HepG2 (cell line): Measurements from ENCODE around the gene HYPK. TPM values are rescaled to one million over a fixed set of nuclear protein-coding genes. Genes with fewer than 3 reads are reported as not detected.
A peak's percentile ranks its signal among the peaks of the same experiment; 100 is the strongest.

Experiments used
- AFF4 ChIP-seq: sonication (generic); formaldehyde crosslinking; IDR thresholded peaks from 2 replicates; pipeline ENCODE4 v1.4.0; 2020; ENCODE audit warnings: missing genetic modification reagents
- ATAD3A ChIP-seq: sonication (generic); formaldehyde crosslinking; IDR thresholded peaks from 2 replicates; pipeline ENCODE4 v1.4.0; 2020; ENCODE audit warnings: missing genetic modification reagents
- KDM2A ChIP-seq: sonication (generic); formaldehyde crosslinking; IDR thresholded peaks from 2 replicates; pipeline ENCODE4 v1.4.0; 2020; ENCODE audit warnings: low read depth, missing genetic modification reagents, borderline replicate concordance
- KDM5A ChIP-seq: fragments of 200-600 bp; sonication (generic); IDR thresholded peaks from 2 replicates; pipeline ENCODE4 v1.7.0; 2018; ENCODE audit warnings: antibody characterized with exemption, mild to moderate bottlenecking, low read length, borderline replicate concordance
- MNT ChIP-seq: fragments of 450-650 bp; IDR thresholded peaks from 2 replicates; pipeline ENCODE4 v1.6.1; 2016
- MXD3 ChIP-seq: IDR thresholded peaks from 2 replicates; pipeline ENCODE4 v1.6.1; 2016; ENCODE audit warnings: mild to moderate bottlenecking, missing biosample characterization, missing genetic modification reagents
- PAXIP1 ChIP-seq: sonication (generic); formaldehyde crosslinking; conservative IDR thresholded peaks from 2 replicates; pipeline ENCODE4 v1.4.0; 2020; ENCODE audit warnings: mild to moderate bottlenecking, missing genetic modification reagents, moderate library complexity
- THAP11 ChIP-seq: IDR thresholded peaks from 2 replicates; pipeline ENCODE4 v1.6.1; 2016; ENCODE audit warnings: missing biosample characterization, missing genetic modification reagents
- TP53 ChIP-seq: sonication (generic); formaldehyde crosslinking; conservative IDR thresholded peaks from 2 replicates; pipeline ENCODE4 v1.4.0; 2020; ENCODE audit warnings: missing genetic modification reagents
- ZGPAT ChIP-seq: IDR thresholded peaks from 2 replicates; pipeline ENCODE4 v1.6.1; 2016; ENCODE audit warnings: mild to moderate bottlenecking
- ZNF224 ChIP-seq: sonication (generic); formaldehyde crosslinking; IDR thresholded peaks from 2 replicates; pipeline ENCODE4 v1.5.0; 2020; ENCODE audit warnings: mild to moderate bottlenecking, missing genetic modification reagents
- ZNF747 ChIP-seq: sonication (generic); formaldehyde crosslinking; IDR thresholded peaks from 2 replicates; pipeline ENCODE4 v1.8.1; 2023; ENCODE audit warnings: missing genetic modification reagents, mild to moderate bottlenecking, borderline replicate concordance
- ZNF768 ChIP-seq: sonication (generic); formaldehyde crosslinking; IDR thresholded peaks from 2 replicates; pipeline ENCODE4 v1.4.0; 2020; ENCODE audit warnings: missing genetic modification reagents
- polyA plus RNA-seq, 8 experiments: library from polyadenylated mRNA; depleted of rRNA in 3 of 8; stranded (reverse) in 7 of 8; unstranded in 1 of 8; fragments of >200 nt; fragmentation: Illumina TruSeq in 4 of 8; extraction: Trizol in 4 of 8; gene quantifications; 2 replicates each; pipeline versions ENCODE4 v1.2.1 to v1.2.3, GENCODE V29; 2011 to 2016; ENCODE audit warnings: low read depth in 4 of 8, missing spikeins in 1 of 8, mixed read lengths in 1 of 8; ENCODE audit not compliant: insufficient read depth in 1 of 8
- total RNA-seq, 5 experiments: library from RNA; depleted of rRNA; stranded (reverse); fragments of >200 nt; fragmentation: Illumina TruSeq; extraction: Trizol; gene quantifications; 2 replicates each; pipeline ENCODE4 v1.2.3, GENCODE V29; 2016; ENCODE audit warnings: low read depth in 1 of 5

Gene HYPK
- total and polyA plus RNA-seq, 2 of the 13 experiments (the other 11 are each of a cell fraction or from before 2014, with no cell fraction given), result 13.5 to 16.5 TPM

GRCh38 chr15:43800286-43801141, at the start of gene HYPK (continued):
- 0 out of 2 replicates have a peak, but pooled peaks have one; percentile 33 for TF ChIP-seq PAXIP1 (CRISPR knock-in tag)
- TF ChIP-seq MNT, result peak; percentile 37; the same call in 1 of the 2 replicates
- 0 out of 2 replicates have a peak, but pooled peaks have one; percentile 51 for TF ChIP-seq AFF4 (CRISPR knock-in tag)
- peak; percentile 28; the same call in 1 of the 2 replicates for TF ChIP-seq ZNF768 (CRISPR knock-in tag)
- TF ChIP-seq ATAD3A (CRISPR knock-in tag), result 0 out of 2 replicates have a peak, but pooled peaks have one; percentile 33
- TF ChIP-seq KDM5A, result peak; percentile 73
- TF ChIP-seq ZGPAT (CRISPR knock-in tag), result peak; percentile 71; the same call in 1 of the 2 replicates
- TF ChIP-seq MXD3 (CRISPR knock-in tag), result 0 out of 2 replicates have a peak, but pooled peaks have one; percentile 22
- no peak for TF ChIP-seq TP53
- peak; percentile 84 for TF ChIP-seq THAP11 (CRISPR knock-in tag)
- no peak for TF ChIP-seq ZNF747 (CRISPR knock-in tag)
- TF ChIP-seq ZNF224 (CRISPR knock-in tag), result peak; percentile 82; the same call in 1 of the 2 replicates
- TF ChIP-seq KDM2A (CRISPR knock-in tag), result peak; percentile 99
